IMR-90 (cell line): ENCODE measurements around the gene VPS8.

ENCODE experiments used
- CTCF ChIP-seq: conservative IDR thresholded peaks from 2 replicates; pipeline ENCODE4 v1.5.1; 2012; ENCODE audit warnings: mild to moderate bottlenecking, low read depth, low read length, improper control_type of control experiment
- ELK1 ChIP-seq: fragments of 150-350 bp; IDR thresholded peaks from 2 replicates; pipeline ENCODE4 v1.6.1; 2016; ENCODE audit warnings: low read depth, mild to moderate bottlenecking, low read length, moderate library complexity, borderline replicate concordance
- MAZ ChIP-seq: IDR thresholded peaks from 2 replicates; pipeline ENCODE4 v1.6.1; 2012; ENCODE audit warnings: low read depth, mild to moderate bottlenecking, low read length, improper control_type of control experiment, moderate library complexity, borderline replicate concordance
- MXI1 ChIP-seq: IDR thresholded peaks from 2 replicates; pipeline ENCODE4 v1.6.1; 2012; ENCODE audit warnings: low read depth, mild to moderate bottlenecking, low read length, moderate library complexity, borderline replicate concordance
- NFE2L2 ChIP-seq: fragments of 150-350 bp; IDR thresholded peaks from 2 replicates; pipeline ENCODE4 v1.6.1; 2016; ENCODE audit warnings: low read depth, mild to moderate bottlenecking, low read length
- POLR2A ChIP-seq: IDR thresholded peaks from 2 replicates; pipeline ENCODE4 v1.6.1; 2012; ENCODE audit warnings: mild to moderate bottlenecking, low read depth, low read length
- RCOR1 ChIP-seq: IDR thresholded peaks from 2 replicates; pipeline ENCODE4 v1.6.1; 2012; ENCODE audit warnings: mild to moderate bottlenecking, low read length, improper control_type of control experiment; ENCODE audit not compliant: insufficient replicate concordance
- RFX5 ChIP-seq: IDR thresholded peaks from 2 replicates; pipeline ENCODE4 v1.8.0; 2012; ENCODE audit warnings: low read depth, mild to moderate bottlenecking, low read length, moderate library complexity
- SMC3 ChIP-seq: fragments of 150-350 bp; IDR thresholded peaks from 2 replicates; pipeline ENCODE4 v1.6.1; 2016; ENCODE audit warnings: low read depth, mild to moderate bottlenecking, antibody characterized with exemption, low read length, moderate library complexity

GRCh38 chr3:185084901-185085300, 272.9 kb downstream of the VPS8 start:
- peak; percentile 36 for TF ChIP-seq SMC3
- TF ChIP-seq CTCF = peak; percentile 54
- TF ChIP-seq POLR2A = no peak
- no peak for TF ChIP-seq ELK1
- TF ChIP-seq RCOR1 = no peak
- no peak for TF ChIP-seq RFX5
- TF ChIP-seq NFE2L2 = no peak
- TF ChIP-seq MXI1 = no peak
- no peak for TF ChIP-seq MAZ
